Spinal cord (tissue), 10 donors: ENCODE data around the gene CLCA4. TPM values are rescaled to one million over a fixed set of nuclear protein-coding genes. Genes with fewer than 3 reads are reported as not detected.

Experiments used
- DNase-seq, 6 donors: peaks; one replicate each; pipeline versions ENCODE4 v3.0.0 to v3.0.0-alpha.2; 2013 to 2015; ENCODE audit warnings: low spot score in 6 of 6, low read depth in 4 of 6
- H3K27ac ChIP-seq: one replicate; pipeline ENCODE4 v1.5.1; 2013; ENCODE audit warnings: low read depth, low read length, control low read depth
- H3K27me3 ChIP-seq: one replicate; pipeline ENCODE4 v1.6.1; 2013; ENCODE audit warnings: low read length; ENCODE audit not compliant: control insufficient read depth, insufficient read depth
- H3K36me3 ChIP-seq: one replicate; pipeline ENCODE4 v1.6.1; 2013; ENCODE audit warnings: low read length; ENCODE audit not compliant: control insufficient read depth, insufficient read depth
- H3K4me1 ChIP-seq: one replicate; pipeline ENCODE4 v1.6.1; 2013; ENCODE audit warnings: low read length; ENCODE audit not compliant: control insufficient read depth, insufficient read depth
- H3K4me3 ChIP-seq: one replicate; pipeline ENCODE4 v1.5.1; 2013; ENCODE audit warnings: low read depth, low read length, control low read depth
- H3K9me3 ChIP-seq: one replicate; pipeline ENCODE4 v1.6.1; 2013; ENCODE audit warnings: low read length; ENCODE audit not compliant: control insufficient read depth, insufficient read depth
- WGBS: methylation state at CpG from one replicate; pipeline ENCODE4 v1.1.5; 2013; ENCODE audit warnings: missing lambda C conversion rate; ENCODE audit not compliant: insufficient coverage; 5-methylcytosine and 5-hydroxymethylcytosine counted together
- polyA plus RNA-seq, 2 donors: library from polyadenylated mRNA; unstranded; fragments of 120-200 nt; gene quantifications; one replicate each; pipeline ENCODE4 v1.2.1, GENCODE V29; 2013; ENCODE audit not compliant: insufficient read length in 2 of 2
- total RNA-seq, 2 donors: library from RNA; depleted of rRNA in 1 of 2; stranded (reverse); fragments of 120-200 nt in 1 of 2; fragments of >200 nt in 1 of 2; gene quantifications; one replicate each; pipeline versions ENCODE4 v1.2.3 to v1.2.4, GENCODE V29; 2013 to 2014
- donor health status: healthy.

Gene CLCA4
- total and polyA plus RNA-seq, 4 donors, result 0.11 to 1.6 (median 0.17) TPM; not detected in 1

DNA sequence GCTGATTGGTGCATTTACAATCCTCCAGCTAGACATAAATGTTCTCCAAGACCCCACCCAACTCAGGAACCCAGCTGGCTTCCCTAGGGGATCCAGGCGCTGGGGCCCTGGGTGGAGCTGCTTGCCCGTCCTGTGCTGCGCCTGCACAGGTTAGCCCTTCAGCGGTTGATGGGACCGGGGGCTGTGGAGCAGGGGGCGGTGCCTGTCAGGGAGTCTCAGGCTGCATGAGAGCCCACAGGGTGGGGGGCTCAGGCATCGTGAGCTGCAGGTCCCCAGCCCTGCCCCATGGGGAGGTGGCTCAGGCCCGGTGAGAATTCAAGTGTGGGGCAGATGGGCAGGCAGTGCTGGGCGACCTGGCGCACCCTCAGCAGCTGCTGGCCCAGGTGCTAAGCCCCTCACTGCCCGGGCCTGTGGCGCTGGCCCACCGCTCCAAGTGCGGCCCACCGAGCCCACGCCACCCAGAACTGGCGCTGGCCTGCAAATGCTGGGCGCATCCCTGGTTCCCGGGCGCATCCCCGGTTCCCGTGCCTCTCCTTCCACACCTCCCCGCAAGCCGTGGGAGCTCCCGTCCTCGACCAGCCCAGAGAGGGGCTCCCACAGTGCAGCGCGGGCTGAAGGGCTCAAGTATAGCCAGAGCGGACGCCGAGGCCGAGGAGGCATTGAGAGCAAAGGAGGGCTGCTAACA lies 23.1 kb upstream of the CLCA4 start:
- Histone ChIP-seq H3K4me3 (no peak overlapping the region), H3K36me3 (no peaks in the 10 kb centered on the region), H3K4me1 (no peaks in the 10 kb centered on the region), H3K27me3 (no peaks in the 10 kb centered on the region), H3K9me3 (no peaks in the 10 kb centered on the region), H3K27ac (no peak overlapping the region)
- WGBS, result 98% methylated on average over 28 of the region's 32 CpGs
- DNase-seq, result no peak

DNA sequence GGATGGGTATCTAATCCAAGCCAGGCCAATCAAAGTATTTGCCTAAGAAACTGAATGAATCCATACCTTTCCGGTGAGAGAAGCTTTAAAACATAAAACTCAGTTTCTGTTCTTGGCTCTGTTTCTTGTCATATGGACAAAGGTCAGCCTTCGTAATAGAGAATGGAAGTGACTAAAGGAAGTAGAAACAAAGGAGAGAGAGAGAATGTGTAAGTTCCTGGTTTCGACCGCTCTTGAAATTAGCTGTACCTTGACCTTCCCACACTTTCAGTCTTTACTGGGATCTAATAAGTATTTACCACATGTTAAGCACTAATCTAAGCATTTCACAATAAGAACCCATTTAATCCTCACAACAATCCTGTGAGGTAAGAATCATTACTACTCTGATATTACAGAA lies 19.6 kb upstream of the CLCA4 start:
- H3K27ac ChIP-seq, result no peak overlapping the region
- no peaks in the 10 kb centered on the region for H3K27me3 ChIP-seq
- peaks cover 1% of the 10 kb centered on the region for H3K9me3 ChIP-seq
- DNase-seq, result no peak
- no peaks in the 10 kb centered on the region for H3K4me1 ChIP-seq
- no peaks in the 10 kb centered on the region for H3K36me3 ChIP-seq
- H3K4me3 ChIP-seq, result no peak overlapping the region
- WGBS, result 100% methylated on average over 1 of the region's 4 CpGs

DNA sequence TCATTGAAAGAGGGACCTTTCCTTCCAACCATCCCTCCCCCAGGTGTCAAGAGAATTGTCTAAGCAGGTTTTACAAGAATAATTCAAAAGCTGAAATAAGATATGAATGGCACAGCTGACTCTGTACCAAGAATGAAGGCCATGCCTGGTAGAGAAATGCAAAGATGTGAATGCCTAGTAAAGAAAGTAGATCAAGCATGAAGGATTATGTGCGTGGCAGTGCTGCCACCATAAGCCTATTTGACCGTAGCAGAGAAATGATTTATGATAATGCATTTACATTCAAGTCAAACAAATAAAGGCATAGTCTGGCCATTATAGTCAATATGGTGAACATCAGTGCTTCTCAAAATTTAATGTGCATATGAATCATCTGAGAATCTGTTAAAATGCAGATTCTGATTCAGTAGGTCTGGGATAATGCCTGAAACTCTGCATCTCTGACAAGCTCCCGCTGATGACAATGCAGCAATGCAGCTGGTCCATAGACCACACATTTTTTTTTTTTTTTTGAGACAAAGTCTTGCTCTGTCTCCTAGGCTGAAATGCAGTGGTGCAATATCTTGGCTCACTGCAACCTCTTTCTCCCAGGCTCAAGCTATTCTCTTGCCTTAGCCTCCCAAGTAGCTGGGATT lies 16.6 kb upstream of the CLCA4 start:
- no peak for DNase-seq
- Histone ChIP-seq H3K36me3 (no peaks in the 10 kb centered on the region), H3K4me1 (no peaks in the 10 kb centered on the region), H3K27me3 (no peaks in the 10 kb centered on the region), H3K9me3 (peaks cover 1% of the 10 kb centered on the region), H3K27ac (no peak overlapping the region), H3K4me3 (no peak overlapping the region)
- WGBS, result 50% methylated on average over 1 of the region's 3 CpGs

DNA sequence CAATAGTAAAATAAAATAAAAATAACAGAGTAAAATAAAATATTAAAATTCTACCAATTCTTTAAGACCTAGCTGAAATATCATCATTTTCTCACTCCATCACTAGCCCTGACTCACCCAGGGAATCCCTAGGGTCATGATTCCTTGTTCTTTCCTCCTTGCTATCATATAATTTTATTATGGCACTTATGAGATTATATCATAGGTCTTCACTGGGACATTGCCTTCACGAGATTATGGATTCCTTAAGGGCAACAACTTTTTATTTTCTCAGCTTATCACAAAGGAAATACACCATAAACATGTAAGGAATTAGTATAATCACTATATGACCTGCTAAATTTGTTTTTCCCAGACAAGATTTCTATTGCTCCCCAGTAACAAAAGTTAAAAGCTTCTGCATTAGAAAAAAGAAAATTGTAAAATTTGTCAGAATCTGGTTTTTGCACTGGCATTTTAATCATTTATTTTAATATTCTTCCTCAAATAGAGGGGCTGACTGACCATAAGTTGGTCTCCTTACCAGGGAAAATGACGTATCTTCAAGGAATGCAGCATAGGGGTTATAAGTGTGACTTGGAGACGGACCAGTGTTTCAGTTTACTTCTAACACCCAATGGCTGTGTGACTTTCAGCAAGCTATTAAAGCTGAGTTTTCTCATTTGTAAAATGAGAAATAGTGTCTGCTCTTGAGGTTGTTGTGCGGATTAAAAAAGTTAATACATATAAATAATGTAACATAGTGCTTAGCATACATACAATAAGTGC lies 8.8 kb upstream of the CLCA4 start:
- no peaks in the 10 kb centered on the region for H3K4me1 ChIP-seq
- no peaks in the 10 kb centered on the region for H3K36me3 ChIP-seq
- H3K27ac ChIP-seq, result no peak overlapping the region
- DNase-seq, result no peak
- no peak overlapping the region for H3K4me3 ChIP-seq
- no peaks in the 10 kb centered on the region for H3K27me3 ChIP-seq
- WGBS, result no CpG with 5 or more reads among the region's 4 CpGs
- no peaks in the 10 kb centered on the region for H3K9me3 ChIP-seq

DNA sequence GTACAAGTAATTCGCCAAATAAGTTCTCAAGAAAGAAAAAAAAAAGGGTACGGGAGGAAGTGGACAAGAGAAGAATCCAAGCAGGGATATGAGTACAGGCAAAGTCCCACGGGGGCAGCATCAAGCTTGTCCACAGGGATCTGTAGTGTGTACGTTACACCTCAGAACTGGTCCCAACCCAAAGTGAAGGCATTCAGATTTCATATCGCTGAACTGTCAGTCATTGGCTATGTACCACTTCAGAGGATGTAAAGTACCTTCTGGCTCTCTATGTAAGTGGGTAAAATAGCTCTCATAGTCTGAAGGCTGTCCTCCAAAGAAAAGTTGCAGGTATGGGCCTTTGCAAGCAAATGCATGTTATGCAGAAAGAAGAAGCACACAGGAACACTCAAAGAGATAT lies 8.1 kb upstream of the CLCA4 start:
- Histone ChIP-seq H3K4me3 (no peak overlapping the region), H3K27me3 (no peaks in the 10 kb centered on the region), H3K36me3 (no peaks in the 10 kb centered on the region), H3K4me1 (no peaks in the 10 kb centered on the region), H3K9me3 (no peaks in the 10 kb centered on the region), H3K27ac (no peak overlapping the region)
- no peak for DNase-seq
- 87% methylated on average over 4 of the region's 5 CpGs for WGBS

DNA sequence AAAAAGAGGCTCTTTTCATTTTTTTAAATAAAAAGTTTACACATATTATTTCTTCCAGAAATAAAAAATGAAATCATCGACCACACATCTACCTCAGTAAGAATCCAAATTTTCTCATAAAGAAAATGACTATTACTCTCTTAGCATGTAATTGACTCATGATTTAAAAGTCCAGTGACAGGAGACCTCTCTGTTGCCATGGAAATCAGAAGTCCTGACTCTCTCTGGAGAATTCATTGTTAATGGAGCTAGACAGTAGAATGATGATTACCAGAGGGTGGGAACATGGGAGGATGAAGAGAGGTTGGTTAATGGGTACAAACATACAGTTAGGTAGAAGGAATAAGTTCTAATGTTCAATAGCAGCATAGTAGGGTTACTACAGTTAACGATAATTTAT lies 5.0 kb upstream of the CLCA4 start:
- DNase-seq, result peak in 1 of 6 donors; percentile 47
- WGBS, result 100% methylated on average over 1 of the region's 2 CpGs
- no peaks in the 10 kb centered on the region for H3K27me3 ChIP-seq
- H3K9me3 ChIP-seq, result no peaks in the 10 kb centered on the region
- no peaks in the 10 kb centered on the region for H3K36me3 ChIP-seq
- H3K4me1 ChIP-seq, result no peaks in the 10 kb centered on the region
- H3K4me3 ChIP-seq, result no peak overlapping the region
- no peak overlapping the region for H3K27ac ChIP-seq

DNA sequence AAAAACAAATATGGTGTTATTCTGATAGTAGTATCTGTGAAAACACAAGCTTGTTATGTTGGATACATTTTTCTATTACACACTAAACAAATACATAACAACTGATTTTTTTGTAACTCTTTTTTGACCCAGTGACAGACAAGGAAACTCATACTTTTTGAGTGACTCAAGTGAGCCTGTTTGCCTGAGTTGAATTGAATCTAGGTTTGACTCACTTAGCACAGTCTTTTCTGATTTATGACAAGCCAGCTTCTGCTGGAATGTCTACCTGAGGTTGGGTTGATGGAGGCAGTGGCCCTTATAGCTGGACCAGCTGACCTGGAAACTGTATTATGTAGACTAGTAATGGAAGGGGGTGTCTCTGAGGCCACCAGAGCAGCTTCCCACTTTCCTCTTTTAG lies 4.2 kb upstream of the CLCA4 start:
- H3K4me1 ChIP-seq, result no peaks in the 10 kb centered on the region
- H3K27me3 ChIP-seq, result no peaks in the 10 kb centered on the region
- H3K36me3 ChIP-seq, result no peaks in the 10 kb centered on the region
- DNase-seq, result no peak
- H3K27ac ChIP-seq, result no peak overlapping the region
- no peaks in the 10 kb centered on the region for H3K9me3 ChIP-seq
- H3K4me3 ChIP-seq, result no peak overlapping the region

DNA sequence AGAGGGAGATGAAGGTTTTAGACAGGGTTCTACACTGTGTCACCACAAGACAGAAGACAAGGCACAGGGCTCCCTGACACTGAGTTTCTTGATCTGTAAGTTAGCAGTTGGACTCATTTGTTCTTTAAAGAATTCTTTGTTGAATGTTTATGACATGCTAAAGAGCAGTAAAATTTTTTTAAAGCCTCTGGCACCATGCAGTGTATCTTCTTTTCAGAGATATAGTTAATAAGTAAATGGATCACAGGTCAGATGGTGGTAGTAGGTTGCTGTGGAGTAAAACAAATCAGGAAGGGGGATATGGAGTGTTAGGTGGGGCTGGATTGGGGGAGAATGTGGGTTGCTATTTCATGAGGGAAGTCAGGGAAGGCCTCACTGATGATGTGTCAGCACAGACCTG lies 2.0 kb downstream of the CLCA4 start:
- H3K4me3 ChIP-seq, result no peak overlapping the region

DNA sequence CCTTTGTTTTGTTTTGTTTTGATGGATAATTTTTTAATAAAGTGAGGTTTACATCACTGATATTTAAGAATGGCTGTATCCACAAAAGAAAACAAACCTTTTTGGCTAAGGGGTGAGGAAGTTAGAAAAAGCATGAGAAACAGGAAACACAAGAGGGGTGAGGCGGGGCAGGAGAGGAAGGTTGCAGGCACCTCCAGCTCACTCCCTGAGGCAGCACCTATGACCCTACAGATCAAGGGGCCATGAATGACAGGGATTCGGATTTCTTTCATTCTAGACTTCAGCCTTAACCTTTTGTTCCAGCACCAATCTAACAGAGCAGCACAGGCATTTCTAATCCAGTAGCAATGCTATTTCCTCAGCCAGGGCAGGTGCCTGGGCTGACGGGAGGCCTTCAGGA lies 4.4 kb downstream of the CLCA4 start:
- no peak for DNase-seq
- Histone ChIP-seq H3K4me3 (no peak overlapping the region), H3K36me3 (no peaks in the 10 kb centered on the region), H3K9me3 (no peaks in the 10 kb centered on the region), H3K27me3 (no peaks in the 10 kb centered on the region), H3K27ac (no peak overlapping the region), H3K4me1 (no peaks in the 10 kb centered on the region)
- 84% methylated on average over 3 of the region's 3 CpGs for WGBS

More for the DNA sequence above, 2.0 kb downstream of the CLCA4 start:
- Histone ChIP-seq H3K36me3 (no peaks in the 10 kb centered on the region), H3K9me3 (no peaks in the 10 kb centered on the region), H3K27me3 (no peaks in the 10 kb centered on the region), H3K4me1 (no peaks in the 10 kb centered on the region), H3K27ac (no peak overlapping the region)
- no peak for DNase-seq

DNA sequence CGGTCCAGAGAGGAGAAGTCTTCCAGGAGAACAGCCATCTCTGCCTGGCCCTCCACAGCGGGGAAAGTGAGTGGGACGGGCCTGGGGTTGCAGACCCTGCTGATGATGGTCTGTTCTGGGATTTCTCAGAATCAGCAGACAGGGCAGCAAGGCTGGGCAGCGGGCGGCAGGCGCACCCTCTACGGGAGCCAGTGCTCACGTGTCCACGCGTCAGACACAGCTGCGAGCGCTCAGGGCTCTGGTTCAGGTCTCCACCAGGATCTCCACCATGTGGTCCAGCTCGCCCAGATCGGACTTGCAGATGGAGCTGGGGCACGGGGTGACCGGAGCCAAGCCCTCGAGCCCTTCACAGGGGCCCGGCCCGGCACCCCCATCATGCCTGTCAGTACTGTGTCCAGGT lies 5.5 kb downstream of the CLCA4 start:
- no peaks in the 10 kb centered on the region for H3K27me3 ChIP-seq
- DNase-seq, result no peak
- H3K9me3 ChIP-seq, result no peaks in the 10 kb centered on the region
- H3K36me3 ChIP-seq, result no peaks in the 10 kb centered on the region
- 98% methylated on average over 19 of the region's 19 CpGs for WGBS
- no peak overlapping the region for H3K27ac ChIP-seq
- no peak overlapping the region for H3K4me3 ChIP-seq
- H3K4me1 ChIP-seq, result no peaks in the 10 kb centered on the region
